Heart right ventricle (tissue), 16 donors: ENCODE results near the gene LARP6. TPM values are rescaled to one million over a fixed set of nuclear protein-coding genes. Genes with fewer than 3 reads are reported as not detected.
A peak's percentile ranks its signal among the peaks of the same experiment; 100 is the strongest.

ENCODE experiments used
- ATAC-seq, 8 donors: fragments of 200-7000 bp; cut with Tn5 transposase; one replicate each; pipeline ENCODE4 v1.9.1; 2020; ENCODE audit warnings: mild to moderate bottlenecking in 8 of 8, moderate library complexity in 8 of 8, moderate number of reproducible peaks in 1 of 8
- DNase-seq, 2 donors: peaks; one replicate each; pipeline ENCODE4 v3.0.0-alpha.2; 2020
- H3K27ac ChIP-seq, 10 donors: fragments of 200-600 bp; sonication (generic) in 2 of 10; one replicate each; pipeline versions ENCODE4 v1.5.0 to v1.8.0; 2020 to 2022; ENCODE audit warnings: mild to moderate bottlenecking in 3 of 10
- H3K27me3 ChIP-seq, 7 donors: fragments of 200-600 bp; one replicate each; pipeline ENCODE4 v1.8.0; 2021 to 2022; ENCODE audit warnings: mild to moderate bottlenecking in 2 of 7
- H3K36me3 ChIP-seq, 9 donors: fragments of 200-600 bp; sonication (generic) in 1 of 9; one replicate each; pipeline versions ENCODE4 v1.5.0 to v1.8.0; 2020 to 2022; ENCODE audit warnings: mild to moderate bottlenecking in 2 of 9
- H3K4me1 ChIP-seq, 9 donors: fragments of 200-600 bp; sonication (generic) in 1 of 9; one replicate each; pipeline versions ENCODE4 v1.5.0 to v1.8.0; 2020 to 2022; ENCODE audit warnings: mild to moderate bottlenecking in 4 of 9
- H3K4me3 ChIP-seq, 10 donors: fragments of 200-600 bp; sonication (generic) in 2 of 10; one replicate each; pipeline versions ENCODE4 v1.5.0 to v1.8.0; 2020 to 2022; ENCODE audit warnings: mild to moderate bottlenecking in 7 of 10, moderate library complexity in 2 of 10
- H3K9me3 ChIP-seq, 11 donors: fragments of 200-600 bp in 10 of 11; sonication (generic) in 2 of 11; one replicate each; pipeline versions ENCODE4 v1.5.0 to v1.8.0; 2013 to 2022; ENCODE audit warnings: mild to moderate bottlenecking in 2 of 11, control low read depth in 1 of 11, moderate library complexity in 1 of 11
- WGBS, 2 donors: extraction: QIAGEN DNeasy Blood & Tissue Kit; methylation state at CpG; one replicate each; pipeline ENCODE4 v1.1.7; 2013; ENCODE audit warnings: inconsistent platforms in 1 of 2; 5-methylcytosine and 5-hydroxymethylcytosine counted together
- intact Hi-C, 10 donors: fragments of 100-400 bp; cut with DNase I; formaldehyde crosslinking; loops; one replicate each; pipeline versions ENCODE4 v1.11.1 to v1.14.2; 2022
- polyA plus RNA-seq, 2 donors: library from polyadenylated mRNA; stranded (reverse); fragments of 200-250 nt; gene quantifications; one replicate each; pipeline ENCODE4 v1.2.3, GENCODE V29; 2013
- total RNA-seq, 10 donors: library from RNA; stranded (reverse); fragmentation: NEBNext Ultra II Directional in 3 of 10; extraction: Animal tissue kit (Norgen Biotek cat#: 25700) in 3 of 10; gene quantifications; one replicate each; pipeline versions ENCODE4 v1.2.1 to v1.2.4, GENCODE V29; 2021 to 2023
- TF ChIP-seq, protein P1 (sequence below), 9 donors: fragments of 200-600 bp; sonication (generic) in 2 of 9; IDR thresholded peaks; one replicate each; pipeline versions ENCODE4 v1.5.0 to v1.8.0; 2021 to 2022; ENCODE audit warnings: antibody characterized with exemption in 9 of 9, mild to moderate bottlenecking in 5 of 9, moderate library complexity in 1 of 9
- donor health status: Arrhythmogenic right ventricular cardiomyopathy.
- donor health status: ischemic (EF 13 %, LVEDD 7.1; RV severe dilation, severe dysfunction).
- donor health status: healthy with polysubstance abuse.
- donor health status: DM: no; HTN: yes; CAD: no.
- donor health status: DM: no; HTN: no; CAD: no.
- donor health status: ischemic (EF 25% LVEDD 6.9; RV normal size, moderate dysfunction).
- donor health status: ischemic (EF 25% LVEDD 5.7; RV mildly dilated, moderate dysfunction).
- donor health status: healthy.
- donor health status: DM: yes; HTN: yes; CAD: no.
- donor health status: Ischemic cardiomyopathy.
- donor health status: ischemic (EF 35%, LVEDD 5.7; RV mildly dilated, moderate dysfunction).
- donor health status: nonischemic (EF 11% LVEDD 7.7; RV severe dilation, severe dysfunction).
- donor health status: DM: yes; HTN: yes; CAD: no.
- donor health status: PGD.
- donor health status: ischemic (EF 29% LVEDD 5.4; RV normal size, mild dysfunction).
- donor health status: nonischemic (EF 23%, LVEDD 6.1; RV moderate dilation, normal function).

Gene LARP6
- total and polyA plus RNA-seq, 12 donors, result 22.8 to 86.2 (median 38.9) TPM

DNA sequence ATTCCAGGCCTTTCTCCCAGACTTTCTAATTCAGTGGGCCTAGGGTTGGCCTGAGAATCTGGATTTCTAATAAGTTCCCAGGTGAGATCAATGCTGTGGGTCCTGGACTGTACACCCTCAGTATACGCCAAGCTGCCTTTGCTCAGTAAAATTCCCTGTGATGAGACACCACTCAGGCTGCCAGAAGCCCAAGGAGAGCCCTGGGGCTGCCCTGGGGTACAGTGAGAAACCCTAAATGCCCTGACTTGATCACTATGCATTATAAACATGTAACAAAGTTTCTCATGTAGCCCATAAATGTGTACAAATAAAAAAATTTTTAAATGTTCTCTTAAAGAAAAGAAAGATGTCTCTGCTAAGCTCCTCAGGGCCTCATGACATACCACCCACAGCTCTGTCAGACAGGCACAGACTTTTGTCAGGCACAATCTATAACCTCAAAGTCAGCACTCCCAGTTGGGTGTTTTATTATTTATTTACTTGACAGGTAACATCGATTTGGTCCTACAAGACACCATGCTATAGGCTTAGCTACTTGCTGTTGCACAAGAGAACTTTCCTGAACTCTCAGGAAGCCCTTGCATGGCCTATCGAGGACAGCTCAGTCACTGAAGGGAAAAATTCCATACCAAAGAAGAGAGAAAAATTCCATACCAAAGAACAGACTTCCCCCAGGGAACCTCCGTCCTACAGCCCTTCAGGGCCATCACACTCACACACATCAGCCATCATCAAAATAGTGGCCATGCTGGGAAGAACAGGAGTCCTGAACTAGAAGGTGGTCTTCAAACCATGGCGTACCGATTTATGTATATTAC lies 22.7 kb downstream of the LARP6 start:
- no peak for DNase-seq
- Histone ChIP-seq H3K36me3 (peaks cover 0 to 62% (median 15%) of the 10 kb centered on the region in 9 donors), H3K27ac (peak overlapping the region in 4 of 10 donors; percentile 10 to 48 (median 21)), H3K4me1 (peaks cover 3 to 57% (median 43%) of the 10 kb centered on the region in 9 donors), H3K27me3 (no peaks in the 10 kb centered on the region), H3K9me3 (no peaks in the 10 kb centered on the region), H3K4me3 (no peak overlapping the region)
- ATAC-seq, result no peak
- intact Hi-C loops, result loop anchor here in 1 of 10 donors (5.0 kb wide), 1 partner anchor 36 kb away; no protein-coding TSS in a partner anchor
- TF ChIP-seq, protein P1, sequence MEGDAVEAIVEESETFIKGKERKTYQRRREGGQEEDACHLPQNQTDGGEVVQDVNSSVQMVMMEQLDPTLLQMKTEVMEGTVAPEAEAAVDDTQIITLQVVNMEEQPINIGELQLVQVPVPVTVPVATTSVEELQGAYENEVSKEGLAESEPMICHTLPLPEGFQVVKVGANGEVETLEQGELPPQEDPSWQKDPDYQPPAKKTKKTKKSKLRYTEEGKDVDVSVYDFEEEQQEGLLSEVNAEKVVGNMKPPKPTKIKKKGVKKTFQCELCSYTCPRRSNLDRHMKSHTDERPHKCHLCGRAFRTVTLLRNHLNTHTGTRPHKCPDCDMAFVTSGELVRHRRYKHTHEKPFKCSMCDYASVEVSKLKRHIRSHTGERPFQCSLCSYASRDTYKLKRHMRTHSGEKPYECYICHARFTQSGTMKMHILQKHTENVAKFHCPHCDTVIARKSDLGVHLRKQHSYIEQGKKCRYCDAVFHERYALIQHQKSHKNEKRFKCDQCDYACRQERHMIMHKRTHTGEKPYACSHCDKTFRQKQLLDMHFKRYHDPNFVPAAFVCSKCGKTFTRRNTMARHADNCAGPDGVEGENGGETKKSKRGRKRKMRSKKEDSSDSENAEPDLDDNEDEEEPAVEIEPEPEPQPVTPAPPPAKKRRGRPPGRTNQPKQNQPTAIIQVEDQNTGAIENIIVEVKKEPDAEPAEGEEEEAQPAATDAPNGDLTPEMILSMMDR (IDR thresholded peaks at IDR 0.05), result no peak
- 93 to 96% methylated on average over 6 of the region's 6 CpGs for WGBS, 2 donors

DNA sequence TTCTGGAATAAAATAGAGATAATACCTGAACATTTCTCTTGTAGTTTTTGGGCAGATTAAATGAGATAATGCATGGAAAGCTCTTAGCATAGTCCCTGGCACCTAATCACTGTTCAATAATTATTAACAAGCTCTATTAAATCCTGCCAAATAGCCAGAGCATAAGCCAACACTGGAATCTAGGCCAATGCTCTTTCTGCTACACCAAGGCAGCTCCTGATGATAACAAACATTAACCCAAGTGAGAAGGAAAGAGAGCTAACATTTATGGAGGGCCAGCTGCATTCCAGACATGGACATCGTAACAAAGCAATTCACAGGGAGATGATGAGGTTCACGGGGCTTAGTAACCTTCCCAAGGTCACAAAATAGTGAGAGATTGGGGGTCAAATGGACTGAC lies 23.3 kb downstream of the LARP6 start:
- H3K4me3 ChIP-seq, result no peak overlapping the region
- TF ChIP-seq, protein P1 (IDR thresholded peaks at IDR 0.05), result no peak
- H3K27ac ChIP-seq, result peak overlapping the region in 5 of 10 donors; percentile 10 to 48 (median 32)
- peaks cover 0 to 55% (median 15%) of the 10 kb centered on the region in 9 donors for H3K36me3 ChIP-seq
- DNase-seq (no peak), ATAC-seq (no peak)
- no peaks in the 10 kb centered on the region for H3K9me3 ChIP-seq
- intact Hi-C loops, result loop anchor here in 1 of 10 donors (5.0 kb wide), 1 partner anchor 37 kb away; no protein-coding TSS in a partner anchor
- 42 to 64% methylated on average over 2 of the region's 2 CpGs for WGBS, 2 donors
- peaks cover 4 to 50% (median 37%) of the 10 kb centered on the region in 9 donors for H3K4me1 ChIP-seq
- no peaks in the 10 kb centered on the region for H3K27me3 ChIP-seq

DNA sequence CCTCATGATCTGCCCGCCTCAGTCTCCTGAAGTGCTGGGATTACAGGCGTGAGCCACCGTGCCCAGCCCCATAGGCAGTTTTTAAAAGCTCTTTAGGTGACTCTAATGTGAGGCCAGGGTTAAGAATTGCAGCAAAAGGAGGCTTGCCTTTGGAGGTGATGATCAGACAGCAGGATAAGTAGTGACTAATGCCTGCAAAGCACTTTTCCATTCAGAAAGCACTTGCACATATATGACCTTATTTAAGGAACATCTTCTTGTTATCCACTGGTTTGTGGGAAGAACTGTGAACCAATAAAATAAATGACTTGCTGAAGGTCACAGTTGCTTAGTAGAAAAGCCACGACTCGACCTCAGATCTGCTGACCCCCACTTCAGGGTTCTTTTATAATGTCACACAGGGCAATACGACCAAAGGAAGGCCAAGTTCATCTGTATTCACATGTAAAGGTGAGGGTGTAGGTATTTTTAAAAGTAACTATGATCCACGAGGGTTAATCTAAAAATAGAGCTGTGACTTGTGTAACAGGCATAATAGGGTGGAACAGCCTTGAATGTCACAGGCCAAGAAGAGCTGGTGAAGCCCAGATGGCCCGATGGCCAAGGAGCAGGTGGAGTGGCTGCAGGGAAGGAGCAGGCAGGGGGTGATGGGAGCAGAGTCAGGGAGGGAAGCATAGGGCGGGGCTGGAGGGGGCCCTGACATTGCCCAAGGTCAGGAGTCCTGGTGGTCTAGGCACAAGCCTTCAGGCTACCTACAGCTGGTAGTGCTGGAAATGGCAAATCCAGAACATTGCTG lies 24.4 kb downstream of the LARP6 start:
- Histone ChIP-seq H3K4me1 (peaks cover 5 to 47% (median 31%) of the 10 kb centered on the region in 9 donors), H3K9me3 (no peaks in the 10 kb centered on the region), H3K36me3 (peaks cover 0 to 45% (median 15%) of the 10 kb centered on the region in 9 donors), H3K4me3 (no peak overlapping the region), H3K27ac (peak overlapping the region in 7 of 10 donors; percentile 5 to 48 (median 32)), H3K27me3 (no peaks in the 10 kb centered on the region)
- TF ChIP-seq, protein P1 (IDR thresholded peaks at IDR 0.05), result no peak
- DNase-seq (no peak), ATAC-seq (peak in 7 of 8 donors; percentile 29 to 68 (median 47))
- intact Hi-C loops, result loop anchor here in 6 of 10 donors (5.0 to 10.0 kb wide), 5 partner anchors 33 to 615 kb away; no protein-coding TSS in a partner anchor
- 73 to 78% methylated on average over 9 of the region's 9 CpGs for WGBS, 2 donors

DNA sequence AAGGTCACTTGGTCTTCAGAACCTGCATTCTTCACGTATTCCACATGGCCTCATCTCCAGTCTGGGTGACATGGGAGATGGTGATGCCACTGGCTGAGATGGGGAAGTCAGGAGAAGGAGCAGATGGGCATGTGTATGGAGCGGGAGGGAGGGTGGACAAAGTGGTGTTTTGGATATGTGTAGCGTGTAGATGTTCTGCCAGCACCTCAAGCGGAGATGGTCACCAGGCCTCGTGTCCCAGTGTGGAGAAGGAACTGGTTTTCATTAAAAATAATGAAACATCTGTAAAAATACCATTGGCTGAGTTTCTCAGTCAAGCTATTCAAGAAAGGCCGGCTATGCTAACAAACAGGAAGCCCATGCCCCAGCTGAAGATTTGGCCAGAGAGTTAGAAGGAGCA lies 26.2 kb downstream of the LARP6 start:
- H3K27ac ChIP-seq, result peak overlapping the region in 2 of 10 donors; percentile 28 to 36
- ATAC-seq (no peak), DNase-seq (no peak)
- peaks cover 5 to 34% (median 19%) of the 10 kb centered on the region in 9 donors for H3K4me1 ChIP-seq
- WGBS, 2 donors, result 84 to 86% methylated on average over 6 of the region's 6 CpGs
- H3K4me3 ChIP-seq, result no peak overlapping the region
- TF ChIP-seq, protein P1 (IDR thresholded peaks at IDR 0.05), result no peak
- peaks cover 0 to 26% (median 9%) of the 10 kb centered on the region in 9 donors for H3K36me3 ChIP-seq
- no peaks in the 10 kb centered on the region for H3K27me3 ChIP-seq
- intact Hi-C loops, result loop anchor here in 8 of 10 donors (2.0 to 10.0 kb wide), 5 partner anchors 35 to 617 kb away; no protein-coding TSS in a partner anchor
- no peaks in the 10 kb centered on the region for H3K9me3 ChIP-seq
